ENCODE measurements around the gene MAFG.

The MAFG gene

GRCh38 chr17:81927653-81928543 lies at the start of gene MAFG:
Gene MAFG, minus strand, starts transcription at chr17:81927735. Its CDS starts 4,550 bp downstream, at chr17:81923185.
- DNase-seq (ENCODE audit: low spot score), result peak; percentile 93

- DNase-seq (ENCODE audit: low spot score), result peak; percentile 17
These were observed 49.0 kb upstream of the MAFG start for GRCh38 chr17:81976332-81977210.

- DNase-seq (ENCODE audit: low spot score), result peak; percentile 15
These were observed 45.9 kb upstream of the MAFG start for GRCh38 chr17:81973432-81973831.

DNA sequence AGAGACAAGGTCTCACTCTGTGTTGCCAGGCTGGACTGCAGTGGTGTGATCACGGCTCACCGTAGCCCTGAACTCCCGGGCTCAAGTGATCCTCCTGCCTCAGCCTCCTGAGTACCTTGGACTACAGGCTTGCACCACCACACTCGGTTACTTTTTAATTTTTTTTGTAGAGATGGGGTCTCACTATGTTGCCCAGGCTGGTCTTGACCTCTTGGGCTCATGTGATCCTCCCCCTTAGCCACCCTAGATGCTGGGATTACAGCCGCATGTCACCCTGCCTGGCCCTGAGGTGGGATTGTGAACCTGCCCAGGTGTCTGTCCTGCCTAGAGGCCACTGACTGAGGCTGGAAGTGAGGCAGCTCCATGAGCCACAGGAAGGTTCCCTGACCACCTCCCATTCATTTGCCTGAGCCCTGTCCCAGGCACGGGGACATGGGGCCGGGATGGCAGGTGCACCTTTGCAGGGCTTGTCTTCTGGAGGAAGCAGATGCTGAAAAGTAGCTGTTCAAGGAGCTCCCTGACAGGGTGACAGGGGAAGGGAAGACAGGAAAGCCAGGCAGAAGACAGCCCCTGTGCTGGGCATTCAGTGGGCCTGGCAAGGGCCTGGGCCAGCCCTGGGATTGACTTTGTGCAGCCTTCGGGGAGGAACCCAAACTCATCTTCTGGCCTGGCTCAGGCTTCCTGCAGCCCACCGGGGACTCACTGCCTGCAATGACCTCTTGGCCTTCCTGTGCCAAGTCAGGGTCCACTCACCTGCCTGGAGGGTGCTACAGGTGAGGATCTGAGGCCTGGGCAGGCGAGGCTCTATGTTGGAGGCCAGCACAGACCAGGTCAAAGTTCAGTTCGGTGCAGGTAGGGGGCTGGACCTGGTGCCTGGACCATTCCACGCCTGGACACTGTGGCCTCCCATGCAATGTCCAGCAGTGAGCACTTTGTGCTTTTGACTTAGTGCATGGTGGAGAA lies 41.6 kb upstream of the MAFG start:
- no peak for DNase-seq (ENCODE audit: low spot score)

- no peak for DNase-seq (ENCODE audit: low spot score)
These were observed 40.8 kb upstream of the MAFG start for GRCh38 chr17:81968396-81968745.

GRCh38 chr17:81967533-81968395 lies 40.2 kb upstream of the MAFG start:
- peak; percentile 90 for DNase-seq (ENCODE audit: low spot score)

DNA sequence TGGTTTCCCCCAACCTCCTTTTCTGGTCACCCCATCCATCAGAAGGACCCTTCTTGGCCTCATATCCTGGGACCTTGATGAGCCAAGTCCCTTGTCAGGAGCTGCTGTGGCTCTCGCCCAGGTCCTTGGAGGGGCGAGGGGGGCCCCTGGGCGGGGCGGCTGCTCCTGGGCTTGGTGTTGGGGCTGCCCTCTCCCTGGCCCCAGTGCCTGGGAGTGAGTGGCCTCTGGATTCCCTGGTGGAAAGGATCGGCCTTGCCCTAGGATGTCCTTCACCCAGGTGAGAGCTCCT lies 39.7 kb upstream of the MAFG start:
- DNase-seq (ENCODE audit: low spot score), result no peak

- no peak for DNase-seq (ENCODE audit: low spot score)
These were observed 39.1 kb upstream of the MAFG start for GRCh38 chr17:81966343-81967243.

DNA sequence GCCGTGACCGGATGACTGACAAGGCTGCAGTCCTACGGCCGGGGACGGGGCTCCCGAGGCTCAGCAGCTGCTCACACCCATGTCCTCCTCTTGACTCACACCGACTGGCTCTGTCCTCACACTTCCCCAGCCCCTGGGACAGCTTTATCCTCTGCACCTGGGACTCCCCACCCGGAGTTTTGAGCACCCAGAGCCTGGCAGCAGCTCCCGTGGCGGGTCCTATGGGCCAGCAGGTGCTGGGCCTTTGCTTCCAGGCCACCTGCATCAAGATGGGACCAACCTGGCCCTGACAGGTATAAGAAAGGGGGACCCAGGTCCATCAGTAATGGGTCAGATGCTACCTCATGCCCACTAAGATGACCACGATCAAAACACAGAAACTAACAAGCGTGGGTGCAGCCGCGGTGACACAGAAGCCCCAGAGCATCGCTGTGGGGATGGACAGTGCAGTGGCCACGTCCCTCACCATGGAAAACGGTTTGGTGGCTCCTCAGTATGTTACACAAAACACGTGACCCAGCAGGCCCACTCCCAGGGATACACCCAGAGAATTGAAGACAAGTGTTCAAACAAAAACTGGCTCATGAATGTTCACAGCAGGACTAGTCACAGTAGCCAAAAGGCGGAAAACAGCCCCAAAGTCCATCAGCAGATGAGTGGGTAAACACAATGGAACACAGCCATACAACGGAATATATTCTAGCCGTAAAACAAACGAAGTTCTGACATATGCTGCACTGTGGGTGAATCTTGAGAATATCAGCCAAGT lies 36.7 kb upstream of the MAFG start:
- no peak for DNase-seq (ENCODE audit: low spot score)

- no peak for DNase-seq (ENCODE audit: low spot score)
These were observed 35.2 kb upstream of the MAFG start for GRCh38 chr17:81962499-81963441.

DNA sequence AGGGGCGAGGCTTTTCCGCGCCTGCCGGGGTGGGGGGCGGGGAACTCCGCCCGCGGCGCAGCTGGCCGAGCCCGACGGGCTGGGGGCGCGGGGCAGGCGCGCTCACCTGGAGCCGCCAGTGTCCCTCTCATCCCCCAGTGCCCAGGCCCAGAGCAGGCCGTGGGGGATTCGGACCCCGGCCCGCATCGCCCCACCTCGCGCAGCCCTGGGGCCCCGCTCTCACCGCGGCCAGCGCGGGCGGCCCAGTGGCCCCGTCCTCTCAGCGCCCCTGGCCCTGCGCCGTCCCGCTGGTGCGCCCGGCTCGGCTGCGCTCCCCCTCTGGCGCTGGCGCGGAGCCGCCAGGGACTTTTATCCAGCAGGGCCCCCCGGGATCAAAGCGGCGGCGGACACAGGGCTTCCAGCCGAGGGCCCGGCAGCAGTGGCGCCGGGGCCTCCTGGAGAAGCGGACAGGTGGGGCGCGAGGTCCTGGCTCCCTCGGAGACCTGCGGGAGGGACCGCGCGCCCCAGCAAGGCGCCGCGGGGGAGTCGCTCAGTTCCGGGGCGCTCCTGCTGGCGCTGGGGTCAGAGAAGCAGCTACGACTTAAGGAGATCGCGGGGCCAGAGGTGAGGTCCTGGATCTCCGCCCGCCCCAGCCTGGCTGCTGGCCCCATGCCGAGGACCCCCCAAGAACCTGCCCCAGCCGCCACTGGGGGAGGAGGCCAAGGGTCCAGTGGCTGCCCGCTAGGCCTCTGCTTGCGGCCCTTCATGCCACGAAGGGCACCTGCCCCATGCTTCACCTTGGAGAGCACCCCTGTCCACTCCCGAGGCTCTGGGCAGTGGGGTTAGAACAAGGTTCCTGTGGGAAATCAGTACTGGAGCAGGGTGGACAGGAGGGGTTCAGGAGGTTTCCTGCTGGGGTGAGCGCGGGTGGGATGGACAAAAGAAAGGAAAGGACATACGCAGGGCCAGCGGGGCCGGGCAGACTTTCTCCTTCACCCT lies 34.3 kb upstream of the MAFG start:
- DNase-seq (ENCODE audit: low spot score), result no peak

DNA sequence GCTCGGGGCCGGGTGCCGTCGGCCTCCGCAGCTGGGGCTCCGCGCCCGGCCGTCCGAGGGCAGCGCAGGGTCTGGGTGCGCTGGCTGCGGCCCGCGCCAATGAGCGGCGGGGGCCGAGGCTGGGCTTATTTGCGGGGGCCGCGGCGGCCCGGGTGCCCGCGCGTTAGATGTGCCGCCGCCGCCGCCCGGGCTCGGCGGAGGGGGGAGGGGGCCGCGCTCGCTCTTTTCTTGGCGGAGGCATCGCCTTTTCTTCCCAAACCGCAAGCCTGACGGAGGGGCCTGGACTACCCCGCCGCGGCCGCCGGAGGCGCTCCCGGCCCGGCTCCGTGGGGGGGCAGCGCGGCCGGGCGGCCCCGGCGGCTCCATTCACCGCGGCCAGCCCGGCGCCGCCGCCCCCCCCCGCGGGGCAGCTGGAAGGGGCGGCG lies 33.6 kb upstream of the MAFG start, which contains the start of gene NOTUM:
Gene NOTUM, minus strand, starts transcription at position 101 of the 425 bp plus-strand sequence. CDS start 278 bp downstream, outside the sequence.
- no peak for DNase-seq (ENCODE audit: low spot score)

DNA sequence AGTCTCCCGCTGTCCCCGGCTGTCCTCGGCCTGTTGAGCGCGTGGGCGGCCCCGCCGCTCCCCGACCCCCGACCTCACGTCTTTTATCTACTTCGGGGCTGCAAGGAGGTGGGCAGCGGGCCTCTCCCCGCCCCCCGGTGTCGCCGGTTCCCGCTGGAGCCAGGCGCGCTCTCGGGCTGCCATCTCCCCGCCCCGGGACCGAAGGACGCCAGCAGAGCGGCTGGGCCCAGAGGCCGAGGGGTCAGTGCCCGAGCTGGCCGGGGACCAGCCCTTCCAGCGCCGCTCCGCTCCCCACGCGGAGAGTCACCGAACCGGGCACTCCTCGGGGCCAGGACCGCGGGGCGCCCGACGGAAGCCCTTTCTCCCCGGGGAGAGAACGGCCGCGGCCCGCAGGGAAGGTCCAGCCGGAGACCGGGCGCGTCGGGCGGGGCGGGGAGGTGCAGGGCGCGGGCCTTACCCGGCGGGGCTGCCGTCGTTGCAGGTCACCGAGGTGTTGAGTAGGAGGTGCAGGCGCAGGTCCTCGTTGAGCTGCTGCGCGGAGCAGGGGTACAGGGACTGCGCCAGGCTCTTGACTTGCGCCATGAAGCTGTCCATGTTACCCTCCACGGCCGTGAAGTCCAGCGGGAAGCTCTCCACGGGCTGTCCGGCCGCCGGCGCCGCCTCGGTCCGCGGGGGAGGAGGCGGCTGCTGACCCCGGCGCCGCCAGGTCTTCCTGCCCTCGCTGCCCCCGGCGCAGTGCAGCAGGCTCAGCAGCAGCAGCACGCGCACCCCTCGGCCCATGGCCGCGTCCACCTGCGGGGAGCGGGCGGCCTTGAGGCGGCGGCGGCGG lies 32.8 kb upstream of the MAFG start:
- no peak for DNase-seq (ENCODE audit: low spot score)

GRCh38 chr17:81959362-81960129 lies 32.0 kb upstream of the MAFG start:
- peak; percentile 35 for DNase-seq (ENCODE audit: low spot score)
